Superior temporal gyrus (tissue), 1 donor: ENCODE data around the gene TRPM8.

ENCODE experiments used
- DNase-seq: peaks from one replicate; pipeline ENCODE4 v3.0.0-alpha.2; 2016; ENCODE audit errors: extremely low spot score

Gene TRPM8

GRCh38 chr2:234044157-234044556 is 127.0 kb downstream of the TRPM8 start:
- no peak for DNase-seq

- no peak for DNase-seq
Observed at GRCh38 chr2:234046521-234046920, 129.3 kb downstream of the TRPM8 start.

GRCh38 chr2:234047361-234047760 is 130.2 kb downstream of the TRPM8 start:
- no peak for DNase-seq

DNA sequence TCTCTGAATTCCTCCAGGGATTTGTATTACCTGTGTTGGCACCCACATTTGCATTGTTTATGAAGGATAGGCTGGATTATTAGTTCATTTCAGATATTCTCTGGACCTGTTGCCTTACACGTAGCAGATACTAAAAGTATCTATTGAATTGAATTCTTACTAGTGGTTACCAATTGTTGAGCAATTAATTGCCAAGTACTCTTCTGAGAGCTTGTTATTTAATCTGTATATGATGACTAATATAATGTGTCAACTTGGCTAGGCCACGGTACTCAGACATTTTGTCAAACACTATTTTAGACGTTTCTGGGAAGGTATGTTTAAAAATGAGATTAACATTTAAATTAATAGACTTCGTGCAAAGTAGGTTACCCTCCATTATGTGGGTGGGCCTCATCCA is 130.9 kb downstream of the TRPM8 start:
- DNase-seq = no peak

DNA sequence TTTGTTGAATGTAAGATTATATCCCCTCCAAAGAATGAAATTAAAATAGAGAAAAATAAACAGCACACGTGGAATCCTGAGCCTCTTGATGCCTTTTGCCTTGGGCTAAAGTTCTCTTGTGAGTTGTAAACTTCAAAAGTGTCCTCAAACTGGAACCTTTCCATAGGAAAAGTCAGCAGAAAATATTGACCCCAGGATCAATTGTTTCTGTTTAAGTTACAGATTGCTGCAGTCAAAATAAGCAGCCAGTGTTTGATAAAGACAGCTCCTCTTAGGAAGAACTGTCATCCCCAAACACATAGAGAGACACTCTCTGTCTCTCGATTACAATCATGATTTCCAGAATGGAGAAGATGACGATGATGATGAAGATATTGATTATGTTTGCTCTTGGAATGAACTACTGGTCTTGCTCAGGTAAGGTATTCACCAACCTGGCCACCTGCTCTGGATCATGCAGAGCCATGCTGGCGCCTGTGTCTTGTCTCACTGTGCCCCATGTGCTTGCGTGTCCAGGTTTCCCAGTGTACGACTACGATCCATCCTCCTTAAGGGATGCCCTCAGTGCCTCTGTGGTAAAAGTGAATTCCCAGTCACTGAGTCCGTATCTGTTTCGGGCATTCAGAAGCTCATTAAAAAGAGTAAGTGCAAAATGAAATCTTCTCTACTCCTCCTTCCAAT is 133.4 kb downstream of the TRPM8 start, which contains the start of gene SPP2:
Gene SPP2, plus strand, starts transcription at position 248 of the 681 bp plus-strand sequence. Its CDS starts 85 bp downstream, at position 333.
- DNase-seq = no peak

DNA sequence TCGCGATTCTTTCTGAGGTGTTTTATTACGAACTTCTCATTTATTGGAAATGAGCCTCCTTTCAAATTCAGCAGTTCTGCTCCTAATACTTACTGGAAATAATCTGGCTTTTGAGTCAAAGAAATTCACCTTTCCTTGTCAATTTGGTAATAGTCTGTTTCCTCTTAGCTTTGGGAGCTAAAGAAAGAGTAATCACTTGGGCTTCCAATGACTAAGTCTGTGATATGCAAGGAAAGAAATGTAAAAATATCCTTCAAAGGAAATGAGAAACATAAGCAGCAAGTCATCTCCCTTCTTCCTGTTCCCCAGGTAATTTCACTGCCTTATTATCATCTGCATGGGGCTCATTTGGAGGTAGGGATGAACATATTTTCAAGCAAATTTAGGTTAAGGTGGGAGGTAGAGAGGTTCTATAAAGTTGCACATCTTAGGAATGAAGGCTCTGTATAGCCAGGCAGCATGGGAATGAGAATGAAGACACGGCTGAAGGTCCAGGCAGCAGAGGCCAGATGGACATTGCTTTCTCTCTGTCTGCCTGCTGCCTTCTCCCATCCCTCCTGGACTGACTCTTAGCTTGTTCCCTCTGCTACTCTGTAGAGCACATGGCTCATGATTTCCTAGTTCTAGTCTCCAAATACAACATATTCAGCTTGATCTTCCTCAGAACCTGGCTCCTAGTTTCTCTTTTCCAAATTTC is 134.3 kb downstream of the TRPM8 start:
- DNase-seq = no peak

DNA sequence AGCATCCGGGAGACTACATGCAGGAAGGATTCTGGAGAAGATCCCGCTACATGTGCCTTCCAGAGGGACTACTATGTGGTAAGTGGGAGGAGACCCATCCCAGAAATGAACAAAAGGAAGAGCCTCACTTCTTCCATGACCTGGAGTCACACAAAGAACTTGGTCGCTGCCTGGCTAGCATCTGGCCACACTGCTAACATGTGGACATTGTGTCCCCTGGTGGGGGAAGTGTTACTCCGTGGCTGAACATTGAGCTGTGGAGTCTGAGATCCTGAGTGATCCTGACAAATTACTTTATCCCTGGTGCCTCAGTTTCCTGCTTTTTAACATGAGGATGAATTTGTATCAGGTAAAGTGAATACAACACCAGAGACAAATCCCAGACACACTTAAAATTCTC is 141.7 kb downstream of the TRPM8 start:
- DNase-seq = no peak

DNA sequence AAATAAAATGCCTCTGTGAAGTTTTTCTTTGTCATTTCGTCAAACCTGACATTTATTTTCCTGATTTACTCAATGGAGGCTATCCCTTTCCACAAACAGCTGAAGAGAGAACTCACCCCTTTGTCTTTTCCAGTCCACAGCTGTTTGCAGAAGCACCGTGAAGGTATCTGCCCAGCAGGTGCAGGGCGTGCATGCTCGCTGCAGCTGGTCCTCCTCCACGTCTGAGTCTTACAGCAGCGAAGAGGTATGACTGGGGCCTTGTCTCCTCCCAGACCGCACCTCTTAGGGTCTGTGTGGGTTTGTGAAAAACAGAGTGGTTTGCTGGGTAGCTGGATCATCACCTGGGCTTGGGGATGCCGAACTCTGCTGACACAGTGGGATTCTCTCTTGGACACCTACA is 143.1 kb downstream of the TRPM8 start:
- no peak for DNase-seq

- DNase-seq = no peak
Observed at GRCh38 chr2:234061624-234062257, 144.6 kb downstream of the TRPM8 start.

DNA sequence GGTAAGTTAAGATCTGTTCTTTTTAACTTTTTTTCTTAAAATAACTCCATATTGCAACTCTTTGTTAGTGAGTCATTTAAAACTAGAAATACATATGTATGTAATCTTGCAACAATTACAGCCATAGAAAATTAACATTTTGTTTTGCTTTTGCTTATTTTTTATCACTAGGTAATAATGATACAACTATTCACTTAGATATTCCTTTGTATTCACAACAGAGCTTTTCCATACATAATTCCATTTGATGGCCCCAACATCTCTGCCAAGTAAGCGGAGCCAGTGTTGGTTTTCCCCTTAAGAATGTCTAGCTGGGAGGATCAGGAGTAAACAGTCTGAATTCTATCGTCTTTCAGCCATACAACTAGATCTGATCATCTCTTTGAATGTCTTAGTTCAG is 149.4 kb downstream of the TRPM8 start:
- no peak for DNase-seq
